ENCODE data around the gene TM4SF1. TPM values are rescaled to one million over a fixed set of nuclear protein-coding genes. Genes with fewer than 3 reads are reported as not detected.

Gene TM4SF1
- total RNA-seq, 4 donors from 2014 or later = 50.6 to 142 (median 73.8) TPM

DNA sequence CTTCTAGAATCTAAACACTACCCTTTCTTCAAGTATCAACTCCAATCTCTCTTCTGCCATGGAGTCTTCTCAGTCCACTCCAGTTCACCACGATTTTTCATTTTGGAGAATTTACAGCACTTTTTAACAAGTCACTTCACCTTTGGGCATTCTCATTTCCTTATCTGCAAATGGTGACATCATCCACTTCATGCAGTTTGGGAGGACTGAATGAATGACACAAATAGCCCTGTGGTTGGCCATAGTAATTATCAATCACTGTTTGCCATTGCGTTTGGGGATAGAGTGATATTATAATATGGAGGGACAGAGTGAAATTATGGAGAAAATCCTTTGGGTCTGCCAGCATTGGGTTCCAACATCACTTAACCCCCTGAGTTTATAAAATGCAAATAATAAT is 38.0 kb upstream of the TM4SF1 start:
- TF ChIP-seq, protein P1, sequence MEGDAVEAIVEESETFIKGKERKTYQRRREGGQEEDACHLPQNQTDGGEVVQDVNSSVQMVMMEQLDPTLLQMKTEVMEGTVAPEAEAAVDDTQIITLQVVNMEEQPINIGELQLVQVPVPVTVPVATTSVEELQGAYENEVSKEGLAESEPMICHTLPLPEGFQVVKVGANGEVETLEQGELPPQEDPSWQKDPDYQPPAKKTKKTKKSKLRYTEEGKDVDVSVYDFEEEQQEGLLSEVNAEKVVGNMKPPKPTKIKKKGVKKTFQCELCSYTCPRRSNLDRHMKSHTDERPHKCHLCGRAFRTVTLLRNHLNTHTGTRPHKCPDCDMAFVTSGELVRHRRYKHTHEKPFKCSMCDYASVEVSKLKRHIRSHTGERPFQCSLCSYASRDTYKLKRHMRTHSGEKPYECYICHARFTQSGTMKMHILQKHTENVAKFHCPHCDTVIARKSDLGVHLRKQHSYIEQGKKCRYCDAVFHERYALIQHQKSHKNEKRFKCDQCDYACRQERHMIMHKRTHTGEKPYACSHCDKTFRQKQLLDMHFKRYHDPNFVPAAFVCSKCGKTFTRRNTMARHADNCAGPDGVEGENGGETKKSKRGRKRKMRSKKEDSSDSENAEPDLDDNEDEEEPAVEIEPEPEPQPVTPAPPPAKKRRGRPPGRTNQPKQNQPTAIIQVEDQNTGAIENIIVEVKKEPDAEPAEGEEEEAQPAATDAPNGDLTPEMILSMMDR (IDR thresholded peaks at IDR 0.05; ENCODE audit: low read depth) = no peak

DNA sequence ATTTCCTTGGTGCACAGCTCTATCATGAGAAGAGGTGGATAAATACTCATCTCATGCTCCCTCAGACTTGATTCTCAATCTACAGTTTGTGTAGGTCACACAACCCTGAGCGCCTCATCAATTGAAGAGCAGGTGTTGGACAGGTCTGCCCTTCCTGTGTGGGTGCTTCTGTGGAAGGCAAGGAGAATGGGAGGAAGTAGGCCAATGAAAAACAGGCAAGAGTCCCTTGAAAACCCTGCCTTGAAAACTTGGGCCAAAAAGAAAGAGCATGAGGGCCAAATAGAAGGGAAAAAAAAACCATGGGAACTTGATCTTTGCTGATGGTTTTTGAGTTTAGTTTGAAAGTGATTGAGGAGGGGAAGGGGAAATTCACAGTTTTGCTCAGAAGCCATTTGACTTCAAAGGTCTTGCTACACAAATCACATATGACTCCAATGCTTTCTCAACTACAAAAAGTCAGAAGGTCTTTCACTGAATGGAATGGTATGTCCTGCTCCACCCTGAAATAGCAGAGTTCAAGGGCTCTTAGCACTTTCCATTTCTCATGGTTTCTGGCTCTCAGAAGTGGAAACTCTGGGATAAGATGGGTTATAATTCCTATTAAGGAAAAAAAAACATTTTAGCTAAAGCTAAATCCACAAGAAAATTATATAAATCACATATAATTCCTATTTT is 37.2 kb upstream of the TM4SF1 start:
- TF ChIP-seq, protein P1 (IDR thresholded peaks at IDR 0.05; ENCODE audit: low read depth) = no peak

GRCh38 chr3:149411583-149411982 is 34.1 kb upstream of the TM4SF1 start:
- TF ChIP-seq, protein P1 (IDR thresholded peaks at IDR 0.05; ENCODE audit: low read depth) = no peak

GRCh38 chr3:149409351-149409750 is 31.9 kb upstream of the TM4SF1 start:
- TF ChIP-seq, protein P1 (IDR thresholded peaks at IDR 0.05; ENCODE audit: low read depth) = no peak

DNA sequence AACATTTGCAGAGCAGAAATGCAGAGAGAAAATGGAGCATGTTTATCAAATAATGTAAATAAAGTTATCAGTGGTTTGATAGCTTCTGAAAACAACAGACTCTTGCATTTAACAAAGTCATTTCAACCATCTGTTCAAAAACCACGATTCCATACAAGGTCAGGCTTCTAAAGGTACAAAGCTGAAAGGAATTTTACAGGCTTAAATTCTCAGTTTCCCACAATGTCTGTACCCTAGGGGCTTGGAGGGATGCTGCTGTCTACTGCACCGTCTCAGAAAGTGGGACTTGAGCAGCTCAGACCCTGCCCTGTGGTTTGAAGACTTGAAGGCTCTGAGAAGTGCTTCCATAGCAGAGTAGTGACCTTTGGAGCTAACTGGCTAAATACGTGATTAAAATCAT is 30.4 kb upstream of the TM4SF1 start:
- TF ChIP-seq, protein P1 (IDR thresholded peaks at IDR 0.05; ENCODE audit: low read depth) = no peak

DNA sequence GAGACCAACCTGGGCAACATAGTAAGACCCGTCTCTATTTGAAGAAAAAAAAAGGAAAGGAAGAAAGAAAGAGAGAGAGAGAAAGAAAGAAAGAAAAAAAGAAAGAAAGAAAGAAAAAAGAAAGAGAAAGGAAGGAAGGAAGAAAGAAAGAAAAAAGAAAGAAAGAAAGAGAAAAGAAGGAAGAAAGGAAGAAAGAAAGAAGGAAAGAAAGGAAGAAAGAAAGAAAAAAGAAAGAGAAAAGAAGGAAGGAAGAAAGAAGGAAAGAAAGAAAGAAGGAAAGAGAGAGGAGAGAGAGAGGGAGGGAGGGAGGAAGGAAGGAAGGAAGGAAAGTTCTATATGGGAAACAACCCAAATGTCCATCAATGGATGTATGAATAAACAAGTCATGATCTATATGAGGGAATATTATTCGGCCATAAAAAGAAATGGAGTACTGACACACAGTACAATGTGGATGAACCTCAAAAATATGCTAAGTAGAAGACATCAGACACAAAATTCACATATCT is 28.8 kb upstream of the TM4SF1 start:
- TF ChIP-seq, protein P1 (IDR thresholded peaks at IDR 0.05; ENCODE audit: low read depth) = no peak

DNA sequence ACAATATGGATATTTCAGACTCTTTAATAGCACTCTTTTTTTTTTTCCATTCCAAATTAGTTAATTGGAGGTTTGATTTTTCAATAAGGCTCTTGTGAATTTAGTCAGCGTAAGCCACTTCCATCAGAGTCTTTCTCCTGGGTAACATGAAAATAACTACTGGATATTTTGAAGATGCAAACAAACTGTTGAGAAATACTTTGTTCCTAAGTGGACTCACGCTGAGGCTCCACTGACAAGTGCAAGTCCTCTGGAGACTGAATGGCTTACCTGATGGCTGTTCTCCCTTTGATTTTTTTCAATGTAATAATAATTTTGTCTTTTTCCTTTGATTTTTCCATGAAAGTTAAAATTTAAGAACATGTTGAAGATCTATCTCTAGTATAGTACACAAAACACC is 26.0 kb upstream of the TM4SF1 start:
- TF ChIP-seq, protein P1 (IDR thresholded peaks at IDR 0.05; ENCODE audit: low read depth) = no peak
